ENCODE measurements around the gene RFX1.

RFX1 gene

GRCh38 chr19:13982773-13983172 lies 23.3 kb downstream of the RFX1 start:
- TF ChIP-seq YY1 (IDR thresholded peaks at IDR 0.05; ENCODE audit: low read depth) (no peak), FOXM1 (IDR thresholded peaks at IDR 0.05; ENCODE audit: borderline replicate concordance, low read depth) (no peak), CEBPB (IDR thresholded peaks at IDR 0.05) (no peak), TAF1 (IDR thresholded peaks at IDR 0.05; ENCODE audit: low read depth) (no peak)

- TF ChIP-seq TCF12 (IDR thresholded peaks at IDR 0.05; ENCODE audit: low read depth) (no peak), RAD21 (IDR thresholded peaks at IDR 0.05; ENCODE audit: low read depth) (no peak), EGR1 (IDR thresholded peaks at IDR 0.05) (no peak), CREB1 (IDR thresholded peaks at IDR 0.05; ENCODE audit: low read depth) (no peak), EP300 (IDR thresholded peaks at IDR 0.05; ENCODE audit: borderline replicate concordance) (no peak), TEAD4 (IDR thresholded peaks at IDR 0.05) (no peak), TAF1 (IDR thresholded peaks at IDR 0.05; ENCODE audit: low read depth) (no peak), FOXM1 (IDR thresholded peaks at IDR 0.05; ENCODE audit: borderline replicate concordance, low read depth) (no peak)
- TF ChIP-seq, protein P1, sequence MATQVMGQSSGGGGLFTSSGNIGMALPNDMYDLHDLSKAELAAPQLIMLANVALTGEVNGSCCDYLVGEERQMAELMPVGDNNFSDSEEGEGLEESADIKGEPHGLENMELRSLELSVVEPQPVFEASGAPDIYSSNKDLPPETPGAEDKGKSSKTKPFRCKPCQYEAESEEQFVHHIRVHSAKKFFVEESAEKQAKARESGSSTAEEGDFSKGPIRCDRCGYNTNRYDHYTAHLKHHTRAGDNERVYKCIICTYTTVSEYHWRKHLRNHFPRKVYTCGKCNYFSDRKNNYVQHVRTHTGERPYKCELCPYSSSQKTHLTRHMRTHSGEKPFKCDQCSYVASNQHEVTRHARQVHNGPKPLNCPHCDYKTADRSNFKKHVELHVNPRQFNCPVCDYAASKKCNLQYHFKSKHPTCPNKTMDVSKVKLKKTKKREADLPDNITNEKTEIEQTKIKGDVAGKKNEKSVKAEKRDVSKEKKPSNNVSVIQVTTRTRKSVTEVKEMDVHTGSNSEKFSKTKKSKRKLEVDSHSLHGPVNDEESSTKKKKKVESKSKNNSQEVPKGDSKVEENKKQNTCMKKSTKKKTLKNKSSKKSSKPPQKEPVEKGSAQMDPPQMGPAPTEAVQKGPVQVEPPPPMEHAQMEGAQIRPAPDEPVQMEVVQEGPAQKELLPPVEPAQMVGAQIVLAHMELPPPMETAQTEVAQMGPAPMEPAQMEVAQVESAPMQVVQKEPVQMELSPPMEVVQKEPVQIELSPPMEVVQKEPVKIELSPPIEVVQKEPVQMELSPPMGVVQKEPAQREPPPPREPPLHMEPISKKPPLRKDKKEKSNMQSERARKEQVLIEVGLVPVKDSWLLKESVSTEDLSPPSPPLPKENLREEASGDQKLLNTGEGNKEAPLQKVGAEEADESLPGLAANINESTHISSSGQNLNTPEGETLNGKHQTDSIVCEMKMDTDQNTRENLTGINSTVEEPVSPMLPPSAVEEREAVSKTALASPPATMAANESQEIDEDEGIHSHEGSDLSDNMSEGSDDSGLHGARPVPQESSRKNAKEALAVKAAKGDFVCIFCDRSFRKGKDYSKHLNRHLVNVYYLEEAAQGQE (IDR thresholded peaks at IDR 0.05; ENCODE audit: low read depth): no peak
Measured at GRCh38 chr19:13981988-13982501, 24.1 kb downstream of the RFX1 start.

- TF ChIP-seq FOXM1 (IDR thresholded peaks at IDR 0.05; ENCODE audit: borderline replicate concordance, low read depth): no peak
- TF ChIP-seq YY1 (IDR thresholded peaks at IDR 0.05; ENCODE audit: low read depth): no peak
- no peak for TF ChIP-seq NFIC (IDR thresholded peaks at IDR 0.05)
- TF ChIP-seq ZBTB7A (IDR thresholded peaks at IDR 0.05; ENCODE audit: low read depth): no peak
- no peak for TF ChIP-seq MAX (IDR thresholded peaks at IDR 0.05)
- TF ChIP-seq CEBPB (IDR thresholded peaks at IDR 0.05): no peak
- TF ChIP-seq, protein P1 (IDR thresholded peaks at IDR 0.05; ENCODE audit: low read depth): no peak
- TF ChIP-seq CREB1 (IDR thresholded peaks at IDR 0.05; ENCODE audit: low read depth): no peak
- no peak for TF ChIP-seq USF1 (IDR thresholded peaks at IDR 0.05)
- TF ChIP-seq TAF1 (IDR thresholded peaks at IDR 0.05; ENCODE audit: low read depth): no peak
- TF ChIP-seq EGR1 (IDR thresholded peaks at IDR 0.05): no peak
- TF ChIP-seq EP300 (IDR thresholded peaks at IDR 0.05; ENCODE audit: borderline replicate concordance): no peak
- TF ChIP-seq TCF12 (IDR thresholded peaks at IDR 0.05; ENCODE audit: low read depth): no peak
Measured at GRCh38 chr19:13981467-13981866, 24.7 kb downstream of the RFX1 start.

DNA sequence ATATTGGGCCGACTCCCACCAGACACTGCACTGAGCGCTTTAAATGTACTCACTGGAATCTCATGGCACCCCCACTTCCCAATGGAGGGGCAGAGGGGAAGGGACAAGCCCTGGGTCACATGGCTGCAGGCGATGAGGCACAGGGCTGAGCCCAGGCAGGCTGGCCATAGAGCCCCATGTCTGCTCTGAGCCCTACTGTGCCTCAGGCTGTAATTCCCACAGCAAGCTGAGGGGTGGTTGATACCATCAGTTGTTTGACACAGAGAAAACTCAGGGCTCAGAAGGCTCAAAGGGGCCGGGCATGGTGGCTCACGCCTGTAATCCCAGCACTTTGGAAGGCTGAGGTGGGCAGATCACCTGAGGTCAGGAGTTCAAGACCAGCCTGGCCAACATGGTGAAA lies 25.1 kb downstream of the RFX1 start:
- TF ChIP-seq TAF1 (IDR thresholded peaks at IDR 0.05; ENCODE audit: low read depth) (no peak), RAD21 (IDR thresholded peaks at IDR 0.05; ENCODE audit: low read depth) (no peak), USF1 (IDR thresholded peaks at IDR 0.05) (no peak), CREB1 (IDR thresholded peaks at IDR 0.05; ENCODE audit: low read depth) (no peak), MAX (IDR thresholded peaks at IDR 0.05) (no peak), NFIC (IDR thresholded peaks at IDR 0.05) (no peak), TEAD4 (IDR thresholded peaks at IDR 0.05) (no peak)
- TF ChIP-seq, protein P1 (IDR thresholded peaks at IDR 0.05; ENCODE audit: low read depth): no peak

DNA sequence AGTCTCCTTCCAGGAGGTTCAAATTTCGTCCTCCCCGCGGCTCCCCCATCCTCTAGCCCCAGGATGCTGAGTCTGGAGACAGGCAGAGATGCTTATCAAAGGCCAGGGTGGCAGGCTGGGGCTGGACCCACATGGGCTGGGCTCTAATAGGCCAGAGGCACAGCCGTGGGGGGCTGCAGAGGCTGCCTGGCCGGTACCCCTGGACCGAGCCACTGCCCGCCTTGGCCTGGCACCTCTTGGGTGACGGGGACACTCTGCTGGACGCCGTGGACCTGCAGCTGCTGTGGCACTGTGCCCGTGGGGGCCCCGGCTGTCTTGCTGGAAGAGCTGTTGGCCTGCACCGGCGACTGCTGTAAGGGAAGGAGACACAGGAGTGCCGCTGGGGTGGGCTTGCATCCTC lies 25.8 kb downstream of the RFX1 start:
- TF ChIP-seq CEBPB (IDR thresholded peaks at IDR 0.05): no peak
- no peak for TF ChIP-seq ZBTB7A (IDR thresholded peaks at IDR 0.05; ENCODE audit: low read depth)
- TF ChIP-seq USF1 (IDR thresholded peaks at IDR 0.05): no peak
- TF ChIP-seq, protein P1 (IDR thresholded peaks at IDR 0.05; ENCODE audit: low read depth): no peak
- TF ChIP-seq FOXM1 (IDR thresholded peaks at IDR 0.05; ENCODE audit: borderline replicate concordance, low read depth): no peak
- no peak for TF ChIP-seq EP300 (IDR thresholded peaks at IDR 0.05; ENCODE audit: borderline replicate concordance)
- TF ChIP-seq RAD21 (IDR thresholded peaks at IDR 0.05; ENCODE audit: low read depth): no peak
- TF ChIP-seq CREB1 (IDR thresholded peaks at IDR 0.05; ENCODE audit: low read depth): no peak
- TF ChIP-seq NFIC (IDR thresholded peaks at IDR 0.05): no peak
- no peak for TF ChIP-seq TCF12 (IDR thresholded peaks at IDR 0.05; ENCODE audit: low read depth)
- no peak for TF ChIP-seq YY1 (IDR thresholded peaks at IDR 0.05; ENCODE audit: low read depth)
- TF ChIP-seq MAX (IDR thresholded peaks at IDR 0.05): no peak

Measured in Ishikawa (cell line).